ENCODE measurements around the gene CSNK1D.

DNA sequence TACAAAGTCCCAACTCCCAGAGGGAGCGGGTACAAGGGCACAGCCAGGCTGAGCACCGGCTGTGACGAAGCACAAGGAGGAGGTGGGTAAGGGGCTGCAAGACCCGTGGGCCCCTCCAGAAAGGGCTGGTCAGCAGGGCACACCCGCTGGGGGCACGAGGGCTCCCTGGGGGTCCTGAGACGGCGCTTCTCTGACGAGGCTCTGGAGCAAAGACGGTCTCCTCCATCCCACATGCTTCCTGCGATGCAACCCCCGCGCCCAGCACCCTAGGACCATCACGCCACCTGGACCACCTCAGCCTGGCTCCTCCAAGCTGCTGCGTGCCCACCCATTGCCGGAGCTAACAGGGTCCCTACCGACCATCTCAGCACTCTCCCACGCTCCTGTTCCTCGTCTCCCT is 69.6 kb downstream of the CSNK1D start:
- TF ChIP-seq, protein P1, sequence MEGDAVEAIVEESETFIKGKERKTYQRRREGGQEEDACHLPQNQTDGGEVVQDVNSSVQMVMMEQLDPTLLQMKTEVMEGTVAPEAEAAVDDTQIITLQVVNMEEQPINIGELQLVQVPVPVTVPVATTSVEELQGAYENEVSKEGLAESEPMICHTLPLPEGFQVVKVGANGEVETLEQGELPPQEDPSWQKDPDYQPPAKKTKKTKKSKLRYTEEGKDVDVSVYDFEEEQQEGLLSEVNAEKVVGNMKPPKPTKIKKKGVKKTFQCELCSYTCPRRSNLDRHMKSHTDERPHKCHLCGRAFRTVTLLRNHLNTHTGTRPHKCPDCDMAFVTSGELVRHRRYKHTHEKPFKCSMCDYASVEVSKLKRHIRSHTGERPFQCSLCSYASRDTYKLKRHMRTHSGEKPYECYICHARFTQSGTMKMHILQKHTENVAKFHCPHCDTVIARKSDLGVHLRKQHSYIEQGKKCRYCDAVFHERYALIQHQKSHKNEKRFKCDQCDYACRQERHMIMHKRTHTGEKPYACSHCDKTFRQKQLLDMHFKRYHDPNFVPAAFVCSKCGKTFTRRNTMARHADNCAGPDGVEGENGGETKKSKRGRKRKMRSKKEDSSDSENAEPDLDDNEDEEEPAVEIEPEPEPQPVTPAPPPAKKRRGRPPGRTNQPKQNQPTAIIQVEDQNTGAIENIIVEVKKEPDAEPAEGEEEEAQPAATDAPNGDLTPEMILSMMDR (IDR thresholded peaks at IDR 0.05), result no peak
- no peak for TF ChIP-seq POLR2A (IDR thresholded peaks at IDR 0.05)

Measured in body of pancreas (tissue), 4 donors.